ENCODE measurements around the gene MARCHF3.
"Not testable (repeated sequence)": the region's sequence is repeated elsewhere in the genome, so short reads cannot be mapped to it uniquely, and the experiment has no call there.

The MARCHF3 gene

DNA sequence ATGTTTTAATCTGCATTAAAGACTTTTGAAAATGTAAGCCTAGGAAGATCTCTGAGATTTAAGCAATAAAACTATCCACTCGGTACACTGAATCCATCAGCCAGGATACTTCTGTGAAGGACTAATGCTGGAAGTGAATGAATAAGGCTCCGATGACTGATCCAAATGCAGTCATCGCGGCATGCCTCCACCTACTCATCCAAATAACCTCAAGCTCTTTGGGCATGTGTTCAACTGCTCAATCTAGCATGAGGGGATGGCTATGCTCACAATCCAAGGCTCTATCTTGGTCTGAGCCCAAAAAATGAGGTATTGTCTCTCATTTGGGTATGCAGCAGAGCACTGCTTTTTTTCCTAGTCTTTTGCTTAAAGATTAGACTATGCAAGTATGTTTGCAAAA is 19.2 kb downstream of the MARCHF3 start:
- no peak for DNase-seq

DNA sequence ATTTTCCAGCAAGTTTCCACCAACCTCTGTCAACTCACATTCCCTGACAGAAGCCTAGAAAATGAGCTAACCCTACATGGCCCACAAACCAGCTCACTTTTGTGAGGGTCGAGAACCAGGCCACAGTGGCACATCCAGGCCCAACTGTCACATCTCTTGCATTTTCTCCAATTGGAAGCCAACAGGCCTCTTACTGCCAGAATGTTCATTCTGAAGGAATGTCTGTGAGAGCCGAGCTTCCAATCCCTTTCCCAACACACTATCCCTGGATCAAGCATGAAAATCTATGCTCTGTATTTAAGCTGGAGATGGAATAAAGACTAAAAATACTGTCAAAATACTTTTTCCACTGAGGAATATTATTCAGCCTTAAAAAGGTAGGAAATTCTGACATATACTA is 20.0 kb downstream of the MARCHF3 start:
- DNase-seq = no peak

- no peak for DNase-seq
These were observed 20.6 kb downstream of the MARCHF3 start for GRCh38 chr5:127009784-127010183.

DNA sequence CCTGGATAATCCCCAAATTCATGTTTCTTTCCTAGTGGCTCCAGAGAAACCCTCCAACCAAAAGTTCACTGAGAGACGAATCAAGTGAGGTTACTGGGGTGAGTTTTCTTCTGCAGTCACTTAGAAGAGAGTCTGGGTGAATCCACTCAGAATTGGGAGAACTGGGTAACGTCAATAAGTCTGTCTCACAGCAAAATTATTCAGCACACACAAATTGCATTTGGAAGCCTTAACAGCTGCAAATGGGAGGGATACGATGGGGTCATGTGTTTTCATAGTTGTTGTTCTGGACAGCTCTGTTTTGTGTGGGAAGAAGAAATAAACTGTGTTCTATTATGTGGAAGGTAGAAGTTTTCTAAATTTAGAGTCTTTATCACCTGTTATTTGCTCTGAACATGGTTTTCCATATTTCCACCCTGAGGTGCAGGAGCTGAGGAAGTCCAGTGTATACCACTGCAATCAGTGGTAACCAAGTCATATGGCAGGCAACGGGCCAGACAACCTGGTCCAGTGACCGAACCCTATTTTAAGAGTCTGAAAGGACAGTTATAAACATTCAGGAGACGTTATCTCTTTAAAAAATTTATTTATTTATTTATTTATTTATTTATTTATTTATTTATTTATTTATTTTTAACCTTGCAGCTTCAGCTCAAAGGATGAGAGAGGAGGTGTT is 21.9 kb downstream of the MARCHF3 start:
- DNase-seq = no peak

DNA sequence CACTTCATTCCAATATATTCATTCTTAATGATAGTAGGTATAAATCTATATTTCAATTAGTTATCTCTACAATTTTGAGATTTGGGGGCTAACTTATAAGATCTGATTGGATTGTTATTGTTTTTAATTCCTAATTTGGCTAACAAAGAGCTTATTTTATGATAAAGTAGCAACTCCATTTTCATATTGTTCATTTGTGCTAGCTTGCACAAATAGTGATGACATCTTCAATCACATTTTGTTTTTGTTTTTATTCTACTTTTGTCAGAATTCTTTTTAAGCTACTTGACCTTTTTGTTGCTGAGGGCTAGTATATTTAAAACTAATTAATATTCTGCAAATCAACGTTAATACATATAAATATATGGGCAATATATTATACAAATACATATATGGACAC is 22.8 kb downstream of the MARCHF3 start:
- no peak for DNase-seq

GRCh38 chr5:127006744-127007143 is 23.6 kb downstream of the MARCHF3 start:
- DNase-seq = peak in 1 of 6 experiments; percentile 4

- DNase-seq = not testable (repeated sequence)
These were observed 25.1 kb downstream of the MARCHF3 start for GRCh38 chr5:127005282-127005681.

GRCh38 chr5:127004721-127005120 is 25.6 kb downstream of the MARCHF3 start:
- DNase-seq = no peak

- DNase-seq = no peak
These were observed 26.4 kb downstream of the MARCHF3 start for GRCh38 chr5:127003798-127004495.

- no peak for DNase-seq
These were observed 28.0 kb downstream of the MARCHF3 start for GRCh38 chr5:127002390-127002789.

- DNase-seq = no peak
These were observed 28.6 kb downstream of the MARCHF3 start for GRCh38 chr5:127001621-127002296.

DNA sequence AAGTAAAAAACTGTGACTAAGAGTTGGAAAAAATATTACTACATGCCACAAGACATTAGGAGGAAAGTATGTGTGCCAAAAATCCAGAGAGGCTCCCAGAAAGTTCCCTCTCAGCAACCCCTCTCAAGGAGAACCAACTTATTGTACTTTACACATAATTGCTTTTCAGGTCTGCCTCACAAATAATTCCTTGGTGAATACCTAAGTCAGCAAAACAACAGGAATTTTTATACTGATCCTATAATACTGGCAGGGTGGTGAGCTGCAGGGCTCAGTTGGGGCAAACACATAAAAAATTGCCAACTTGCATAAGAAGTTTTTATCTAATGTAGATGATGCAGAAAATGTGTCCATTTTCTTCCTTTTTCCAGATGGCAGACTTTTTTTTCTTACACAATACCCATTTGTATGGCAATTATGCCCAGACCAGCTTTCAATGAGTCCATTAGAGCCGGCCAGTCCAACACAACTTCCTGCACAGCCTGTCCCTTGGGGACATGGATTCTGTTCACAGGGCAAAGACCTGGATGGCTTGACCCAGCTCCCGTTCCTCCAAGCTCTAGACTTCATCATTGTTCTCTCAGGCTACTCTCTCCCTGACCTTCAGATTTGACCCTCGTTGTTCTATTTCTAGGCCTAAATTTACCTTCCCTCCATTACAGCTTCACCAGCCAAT is 31.3 kb downstream of the MARCHF3 start:
- DNase-seq = no peak

- no peak for DNase-seq
These were observed 32.1 kb downstream of the MARCHF3 start for GRCh38 chr5:126998201-126998631.

DNA sequence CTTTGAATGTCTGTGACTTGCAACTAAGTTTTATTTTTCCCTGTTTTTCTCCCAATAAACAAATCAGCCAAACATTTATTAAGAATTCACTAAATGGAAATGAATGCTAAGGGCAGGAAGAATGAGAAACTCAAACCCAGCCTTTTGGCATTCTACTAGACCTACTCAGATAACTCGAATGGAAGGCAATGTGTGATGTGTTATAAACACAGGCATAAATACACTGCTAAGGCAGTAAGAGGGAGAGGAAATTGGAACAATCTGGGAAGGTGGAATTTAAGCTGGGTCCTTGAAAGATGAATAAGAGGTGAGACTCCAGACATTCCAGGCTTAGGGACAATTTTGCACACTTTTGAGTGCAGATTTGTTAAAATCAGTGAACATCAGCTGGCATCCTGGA is 34.7 kb downstream of the MARCHF3 start:
- no peak for DNase-seq

GRCh38 chr5:126995039-126995438 is 35.3 kb downstream of the MARCHF3 start:
- no peak for DNase-seq

DNA sequence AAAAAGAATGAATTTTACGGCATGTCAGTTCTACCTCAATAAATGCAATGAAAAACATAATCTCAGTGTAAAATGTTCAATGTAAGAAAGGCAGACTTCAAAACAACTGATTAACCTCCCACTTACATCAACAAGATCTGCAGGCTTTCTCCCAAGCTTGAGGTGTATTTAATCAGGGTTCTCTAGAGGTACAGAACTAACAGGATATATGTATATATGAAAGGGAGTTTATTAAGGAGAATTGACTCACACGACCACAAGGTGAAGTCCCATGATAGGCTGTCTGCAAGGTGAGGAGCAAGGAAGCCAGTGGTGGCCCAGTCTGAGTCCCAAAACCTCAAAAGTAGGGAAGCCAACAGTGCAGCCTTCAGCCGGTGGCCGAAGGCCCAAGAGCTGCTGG is 35.9 kb downstream of the MARCHF3 start:
- DNase-seq = no peak

GRCh38 chr5:126988021-126988569 is 42.3 kb downstream of the MARCHF3 start:
- DNase-seq = peak in 5 of 6 experiments; percentile 9 to 76 (median 72)

- no peak for DNase-seq
These were observed 43.0 kb downstream of the MARCHF3 start for GRCh38 chr5:126987271-126987899.

DNA sequence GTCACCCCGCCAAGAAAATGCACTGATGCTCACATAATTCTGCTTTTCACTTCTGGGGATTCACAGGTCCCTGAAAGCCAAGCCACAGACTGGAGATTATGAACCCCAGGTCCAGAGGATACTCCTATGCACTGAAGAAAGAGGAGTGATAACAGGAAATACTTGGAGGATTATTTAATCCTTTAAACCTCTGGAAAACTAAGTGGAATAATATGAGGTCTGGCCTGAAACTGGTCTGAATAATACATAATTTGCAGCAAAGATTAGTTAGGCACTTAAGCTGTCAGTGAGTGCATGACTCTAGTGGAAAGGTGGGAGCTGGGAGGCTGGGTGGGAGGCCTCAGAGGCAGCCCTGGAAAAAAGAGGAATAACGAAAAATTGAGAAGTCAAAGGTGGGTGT is 45.7 kb downstream of the MARCHF3 start:
- no peak for DNase-seq

- DNase-seq = no peak
These were observed 46.5 kb downstream of the MARCHF3 start for GRCh38 chr5:126983874-126984266.

DNA sequence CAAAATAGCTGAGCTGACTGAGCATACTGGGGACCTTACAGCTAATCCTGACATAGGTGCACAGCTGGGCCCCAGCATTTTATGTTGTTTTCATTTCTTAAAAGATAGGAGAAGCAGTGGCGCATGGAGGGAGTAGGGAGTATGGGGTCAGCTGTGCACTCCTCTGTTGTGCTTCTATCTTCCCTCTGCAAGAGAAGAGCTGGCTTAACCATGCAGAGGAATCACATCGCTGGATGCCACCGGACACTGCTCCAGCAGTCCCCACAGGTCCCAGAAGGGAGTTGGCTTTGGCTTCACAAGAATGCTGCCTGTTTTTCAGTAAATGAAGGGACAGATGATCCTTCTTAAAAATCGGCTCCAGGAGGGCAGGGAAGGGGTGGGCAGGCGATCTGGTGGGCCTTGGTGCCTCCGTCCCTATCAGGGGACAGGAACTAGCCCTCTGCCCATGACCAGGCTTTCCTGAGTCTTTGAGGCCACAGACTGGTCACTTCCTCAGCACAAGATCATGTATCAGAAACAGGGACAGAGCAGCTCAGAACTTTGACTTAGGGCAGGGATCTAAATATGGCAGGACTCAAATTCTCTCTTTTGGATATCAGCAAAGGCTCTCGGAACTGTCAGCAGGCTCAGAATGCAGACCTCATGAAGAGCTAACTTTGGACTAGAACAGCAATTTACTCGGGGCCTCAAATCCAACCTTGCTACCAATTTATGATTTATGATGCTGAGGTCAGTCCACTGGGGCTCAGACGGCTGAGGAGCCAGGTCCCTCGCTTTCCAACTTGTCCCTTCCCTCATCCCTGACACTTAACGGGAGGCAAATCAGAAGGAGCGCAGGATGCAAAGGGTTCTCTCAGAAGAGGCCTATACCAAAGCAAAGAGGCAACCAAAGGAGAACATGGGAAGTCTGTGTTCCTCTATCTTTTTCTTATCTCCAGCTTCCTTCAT is 47.2 kb downstream of the MARCHF3 start:
- no peak for DNase-seq

All from stimulated activated naive CD4-positive, alpha-beta T cell (primary cell).